Neutrophil (primary cell): ENCODE measurements around the gene ZNF688.
"Not testable (repeated sequence)": the region's sequence is repeated elsewhere in the genome, so short reads cannot be mapped to it uniquely, and the experiment has no call there.

Source experiments
- H3K27ac ChIP-seq: fragments of 200-600 bp; sonication (generic); 2 replicates; pipeline ENCODE4 v1.5.1; 2016; ENCODE audit warnings: mild to moderate bottlenecking, moderate library complexity
- H3K27me3 ChIP-seq: fragments of 200-600 bp; sonication (generic); 2 replicates; pipeline ENCODE4 v1.6.0; 2016; ENCODE audit warnings: mild to moderate bottlenecking
- H3K36me3 ChIP-seq: fragments of 200-600 bp; sonication (generic); 2 replicates; pipeline ENCODE4 v1.5.1; 2017
- H3K4me1 ChIP-seq, 2 experiments: fragments of 200-600 bp in 1 of 2; sonication (generic) in 1 of 2; 1 replicate in 1 of 2; 2 replicates in 1 of 2; pipeline versions ENCODE4 v1.5.1 to v1.6.1; 2013 to 2016; ENCODE audit warnings: low read depth in 1 of 2, low read length in 1 of 2, mild to moderate bottlenecking in 1 of 2, moderate library complexity in 1 of 2; ENCODE audit not compliant: control insufficient read depth in 1 of 2, insufficient read depth in 1 of 2
- H3K4me3 ChIP-seq, 2 experiments: fragments of 200-600 bp in 1 of 2; sonication (generic) in 1 of 2; 1 replicate in 1 of 2; 2 replicates in 1 of 2; pipeline ENCODE4 v1.5.1; 2013 to 2016; ENCODE audit warnings: low read depth in 1 of 2, low read length in 1 of 2, mild to moderate bottlenecking in 1 of 2, moderate library complexity in 1 of 2
- H3K9me3 ChIP-seq: fragments of 200-600 bp; sonication (generic); 2 replicates; pipeline ENCODE4 v1.5.1; 2016
- CTCF ChIP-seq: fragments of 200-600 bp; sonication (generic); IDR thresholded peaks from 2 replicates; pipeline ENCODE4 v1.5.1; 2016; ENCODE audit warnings: antibody characterized with exemption

ZNF688 gene

GRCh38 chr16:30524575-30525568, 46.6 kb downstream of the ZNF688 start:
- Histone ChIP-seq H3K4me3 (peak overlapping the region in 1 of 2 experiments; percentile 95), H3K27me3 (no peaks in the 10 kb centered on the region), H3K9me3 (no peaks in the 10 kb centered on the region), H3K4me1 (peaks cover 26 to 27% of the 10 kb centered on the region in 2 experiments), H3K27ac (no peak overlapping the region), H3K36me3 (peaks cover 37% of the 10 kb centered on the region)
- TF ChIP-seq CTCF, result no peak

- no peak for TF ChIP-seq CTCF
Observed at GRCh38 chr16:30523768-30524574, 47.5 kb downstream of the ZNF688 start.

GRCh38 chr16:30522702-30523463, 48.6 kb downstream of the ZNF688 start:
- H3K4me3 ChIP-seq, H3K27ac ChIP-seq, H3K27me3 ChIP-seq, H3K9me3 ChIP-seq: not testable (repeated sequence)
- Histone ChIP-seq H3K36me3 (peaks cover 57% of the 10 kb centered on the region), H3K4me1 (peaks cover 14% of the 10 kb centered on the region in 2 experiments)

More at GRCh38 chr16:30523768-30524574, 47.5 kb downstream of the ZNF688 start:
- peaks cover 24 to 25% of the 10 kb centered on the region in 2 experiments for H3K4me1 ChIP-seq
- H3K27ac ChIP-seq, result no peak overlapping the region
- no peak overlapping the region for H3K4me3 ChIP-seq
- no peaks in the 10 kb centered on the region for H3K9me3 ChIP-seq
- H3K36me3 ChIP-seq, result peaks cover 46% of the 10 kb centered on the region
- H3K27me3 ChIP-seq, result no peaks in the 10 kb centered on the region

- TF ChIP-seq CTCF, result no peak
- Histone ChIP-seq H3K9me3 (no peaks in the 10 kb centered on the region), H3K27ac (peak overlapping the region; percentile 11), H3K4me3 (no peak overlapping the region), H3K4me1 (peaks cover 6 to 9% of the 10 kb centered on the region in 2 experiments), H3K36me3 (peaks cover 65% of the 10 kb centered on the region), H3K27me3 (no peaks in the 10 kb centered on the region)
Observed at GRCh38 chr16:30521873-30522641, 49.5 kb downstream of the ZNF688 start.

- Histone ChIP-seq H3K9me3 (no peaks in the 10 kb centered on the region), H3K4me3 (no peak overlapping the region), H3K27ac (peak overlapping the region; percentile 11), H3K36me3 (peaks cover 71% of the 10 kb centered on the region), H3K4me1 (peaks cover 6 to 9% of the 10 kb centered on the region in 2 experiments), H3K27me3 (no peaks in the 10 kb centered on the region)
- no peak for TF ChIP-seq CTCF
Observed at GRCh38 chr16:30521476-30521872, 50.0 kb downstream of the ZNF688 start.
